CD4-positive, alpha-beta T cell (primary cell): ENCODE measurements around the gene CDK5RAP2. TPM values are rescaled to one million over a fixed set of nuclear protein-coding genes. Genes with fewer than 3 reads are reported as not detected.

ENCODE experiments used
- ATAC-seq: fragments of 200-7000 bp; cut with Tn5 transposase; one replicate; pipeline ENCODE4 v1.10.0; 2022; ENCODE audit warnings: mild to moderate bottlenecking; ENCODE audit not compliant: poor library complexity
- CTCF ChIA-PET: fragments of 350-600 bp; sonication (Branson Sonifier 250); formaldehyde crosslinking; loops from one replicate; lab custom pipeline; 2021; ENCODE audit warnings: antibody characterized with exemption, inconsistent platforms; lab: Charles Lee
- POLR2A ChIA-PET: fragments of 350-600 bp; sonication (Branson Sonifier 250); formaldehyde crosslinking; loops from one replicate; lab custom pipeline; 2021; ENCODE audit warnings: antibody characterized with exemption, inconsistent platforms; lab: Charles Lee
- DNase-seq, 14 experiments: peaks; one replicate each; pipeline ENCODE4 v3.0.0-alpha.2; 2013 to 2020; ENCODE audit warnings: mixed read lengths in 2 of 14
- H3K27ac ChIP-seq, 2 donors: one replicate each; pipeline versions ENCODE4 v1.5.1 to v1.7.0; 2013; ENCODE audit warnings: low read length in 2 of 2, low read depth in 1 of 2, mild to moderate bottlenecking in 1 of 2
- H3K27me3 ChIP-seq, 2 experiments: 1 replicate in 1 of 2; 2 replicates in 1 of 2; pipeline versions ENCODE4 v1.6.1 to v1.7.0; 2013; ENCODE audit warnings: low read length in 2 of 2, control low read depth in 1 of 2, mild to moderate bottlenecking in 1 of 2, moderate library complexity in 1 of 2; ENCODE audit not compliant: insufficient read depth in 2 of 2, control insufficient read depth in 1 of 2
- H3K36me3 ChIP-seq: one replicate; pipeline ENCODE4 v1.6.1; 2013; ENCODE audit warnings: low read length, control low read depth; ENCODE audit not compliant: insufficient read depth
- H3K4me1 ChIP-seq: one replicate; pipeline ENCODE4 v1.6.1; 2013; ENCODE audit warnings: low read length, control low read depth; ENCODE audit not compliant: insufficient read depth
- H3K4me3 ChIP-seq: one replicate; pipeline ENCODE4 v1.5.1; 2013; ENCODE audit warnings: mild to moderate bottlenecking, low read length, moderate library complexity
- H3K9me3 ChIP-seq, 2 experiments: 1 replicate in 1 of 2; 2 replicates in 1 of 2; pipeline versions ENCODE4 v1.6.1 to v1.7.0; 2013; ENCODE audit warnings: low read length in 2 of 2, mild to moderate bottlenecking in 2 of 2, control low read depth in 1 of 2, moderate library complexity in 1 of 2; ENCODE audit not compliant: control insufficient read depth in 1 of 2, insufficient read depth in 1 of 2
- H3K27ac Mint-ChIP-seq: one replicate; pipeline ENCODE4 v1.8.0; 2020; ENCODE audit warnings: mixed read lengths
- H3K27me3 Mint-ChIP-seq: one replicate; pipeline ENCODE4 v1.8.0; 2021; ENCODE audit warnings: mixed read lengths
- H3K36me3 Mint-ChIP-seq: one replicate; pipeline ENCODE4 v1.8.0; 2021; ENCODE audit warnings: low read depth, mixed read lengths
- H3K4me1 Mint-ChIP-seq: one replicate; pipeline ENCODE4 v1.8.0; 2021; ENCODE audit warnings: low read depth, mixed read lengths
- H3K4me3 Mint-ChIP-seq: one replicate; pipeline ENCODE4 v1.8.0; 2020; ENCODE audit warnings: mild to moderate bottlenecking, mixed read lengths
- H3K9me3 Mint-ChIP-seq: one replicate; pipeline ENCODE4 v1.8.0; 2020; ENCODE audit warnings: mixed read lengths
- CTCF ChIP-seq: fragments of 200-600 bp; IDR thresholded peaks from one replicate; pipeline ENCODE4 v1.8.0; 2022; ENCODE audit warnings: antibody characterized with exemption, mild to moderate bottlenecking
- intact Hi-C, 2 experiments: fragments of 100-400 bp; cut with DNase I in 1 of 2; cut with micrococcal nuclease in 1 of 2; formaldehyde crosslinking; loops; one replicate each; pipeline versions ENCODE4 v1.15.1 to v1.9.0; 2023 to 2025; cut with DNase I, micrococcal nuclease
- total RNA-seq, 174 experiments: library from RNA in 2 of 174; stranded (reverse) in 2 of 174; gene quantifications; one replicate each; pipeline ENCODE4 v1.2.3 and lab custom pipeline; 2021 to 2026

CDK5RAP2 gene
- total RNA-seq, 2 experiments from 2014 or later = 55.0 to 56.0 TPM

- no peaks in the 10 kb centered on the region for H3K27me3 Mint-ChIP-seq
- POLR2A ChIA-PET = no interaction called here
These were observed 194.2 kb downstream of the CDK5RAP2 start for GRCh38 chr9:120385606-120386389.

GRCh38 chr9:120384925-120385272, 195.1 kb downstream of the CDK5RAP2 start:
- no peaks in the 10 kb centered on the region for H3K4me1 ChIP-seq
- Mint-ChIP-seq H3K27me3 (no peaks in the 10 kb centered on the region), H3K4me1 (no peaks in the 10 kb centered on the region), H3K4me3 (no peak overlapping the region), H3K9me3 (no peaks in the 10 kb centered on the region), H3K36me3 (peaks cover 37% of the 10 kb centered on the region), H3K27ac (no peak overlapping the region)
- DNase-seq (no peak), ATAC-seq (no peak)
- H3K4me3 ChIP-seq = no peak overlapping the region
- peaks cover 12% of the 10 kb centered on the region for H3K36me3 ChIP-seq
- H3K9me3 ChIP-seq = peaks cover 0 to 7% of the 10 kb centered on the region in 2 experiments
- H3K27me3 ChIP-seq = no peaks in the 10 kb centered on the region
- ChIA-PET CTCF (no interaction called here), POLR2A (no interaction called here)
- intact Hi-C loops = no loop called here
- no peak overlapping the region for H3K27ac ChIP-seq
- no peak for TF ChIP-seq CTCF

More at GRCh38 chr9:120385606-120386389, 194.2 kb downstream of the CDK5RAP2 start:
- Histone ChIP-seq H3K27me3 (no peaks in the 10 kb centered on the region), H3K4me3 (no peak overlapping the region), H3K27ac (no peak overlapping the region), H3K4me1 (no peaks in the 10 kb centered on the region), H3K36me3 (peaks cover 19% of the 10 kb centered on the region), H3K9me3 (peaks cover 0 to 5% of the 10 kb centered on the region in 2 experiments)
- DNase-seq = no peak
- H3K4me3 Mint-ChIP-seq = no peak overlapping the region
- ATAC-seq = no peak
- intact Hi-C loops = no loop called here
- CTCF ChIA-PET = no interaction called here
- no peak for TF ChIP-seq CTCF
- H3K4me1 Mint-ChIP-seq = no peaks in the 10 kb centered on the region
- H3K9me3 Mint-ChIP-seq = no peaks in the 10 kb centered on the region
- peaks cover 38% of the 10 kb centered on the region for H3K36me3 Mint-ChIP-seq
- H3K27ac Mint-ChIP-seq = no peak overlapping the region

- Mint-ChIP-seq H3K27me3 (no peaks in the 10 kb centered on the region), H3K9me3 (no peaks in the 10 kb centered on the region), H3K4me1 (no peaks in the 10 kb centered on the region), H3K4me3 (no peak overlapping the region), H3K36me3 (peaks cover 33% of the 10 kb centered on the region), H3K27ac (no peak overlapping the region)
- TF ChIP-seq CTCF = no peak
- H3K4me1 ChIP-seq = no peaks in the 10 kb centered on the region
- DNase-seq (peak in 1 of 14 experiments; percentile 16), ATAC-seq (no peak)
- H3K36me3 ChIP-seq = peaks cover 7% of the 10 kb centered on the region
- no peak overlapping the region for H3K27ac ChIP-seq
- H3K4me3 ChIP-seq = no peak overlapping the region
- CTCF ChIA-PET = no interaction called here
- intact Hi-C loops = no loop called here
- H3K27me3 ChIP-seq = no peaks in the 10 kb centered on the region
- H3K9me3 ChIP-seq = peaks cover under 1 to 13% of the 10 kb centered on the region in 2 experiments
- POLR2A ChIA-PET = no interaction called here
These were observed 195.7 kb downstream of the CDK5RAP2 start for GRCh38 chr9:120383999-120384924.
